SH-SY5Y (cell line): Measurements from ENCODE around the gene SH2D7.

Experiments
- GATA2 ChIP-seq: IDR thresholded peaks from 2 replicates; pipeline ENCODE4 v1.6.1; 2011; ENCODE audit warnings: mild to moderate bottlenecking, low read depth, low read length
- GATA3 ChIP-seq: IDR thresholded peaks from 2 replicates; pipeline ENCODE4 v1.6.1; 2011; ENCODE audit warnings: low read depth, mild to moderate bottlenecking, low read length, moderate library complexity

DNA sequence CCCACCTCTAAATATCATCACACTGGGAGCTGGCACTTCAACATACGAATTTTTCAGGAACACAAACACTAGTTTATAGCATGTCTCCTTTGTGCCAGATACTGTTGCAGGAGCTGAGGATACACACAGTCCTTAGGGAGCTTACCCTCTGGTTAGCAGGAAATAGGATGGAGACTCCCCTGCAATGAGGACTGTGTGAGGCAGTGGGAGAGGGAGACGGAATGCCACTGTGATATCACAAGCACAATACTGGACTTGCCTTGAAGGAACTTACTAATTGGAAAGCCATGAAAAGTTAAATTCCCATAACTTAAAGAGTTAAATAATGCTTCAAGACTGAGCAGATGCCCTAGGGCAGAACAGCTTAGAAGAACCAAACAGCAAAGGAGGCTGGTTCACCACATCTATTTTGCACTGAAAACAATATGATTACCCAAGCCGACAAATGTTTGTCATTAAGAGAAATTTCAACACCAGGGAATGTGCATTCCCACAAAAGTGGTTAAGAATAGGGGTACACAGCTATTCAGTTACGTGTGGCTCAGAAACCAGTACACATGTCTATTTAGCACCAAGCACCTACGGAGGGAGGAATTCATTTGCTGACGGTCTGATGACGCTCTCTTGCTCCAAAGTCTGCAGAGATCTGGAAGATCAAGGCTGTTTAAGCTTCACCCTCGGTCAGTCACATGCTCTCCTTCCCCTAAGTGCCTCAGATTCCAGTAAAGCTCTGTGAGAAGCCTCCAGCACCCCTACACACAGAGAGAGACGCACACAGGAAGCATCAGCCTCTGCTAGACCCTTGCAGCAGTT, 20.1 kb upstream of the SH2D7 start:
- TF ChIP-seq GATA2 (no peak), GATA3 (no peak)
